HEK293 (cell line): ENCODE measurements around the gene RNF145.

Experiments used
- YY1 ChIP-seq: fragments of 450-650 bp; formaldehyde crosslinking; IDR thresholded peaks from 2 replicates; pipeline ENCODE4 v1.5.1; 2018; ENCODE audit warnings: missing biosample characterization, missing genetic modification characterization
- ZNF121 ChIP-seq: fragments of 450-650 bp; formaldehyde crosslinking; IDR thresholded peaks from 2 replicates; pipeline ENCODE4 v1.5.1; 2016; ENCODE audit warnings: missing biosample characterization, missing genetic modification characterization

DNA sequence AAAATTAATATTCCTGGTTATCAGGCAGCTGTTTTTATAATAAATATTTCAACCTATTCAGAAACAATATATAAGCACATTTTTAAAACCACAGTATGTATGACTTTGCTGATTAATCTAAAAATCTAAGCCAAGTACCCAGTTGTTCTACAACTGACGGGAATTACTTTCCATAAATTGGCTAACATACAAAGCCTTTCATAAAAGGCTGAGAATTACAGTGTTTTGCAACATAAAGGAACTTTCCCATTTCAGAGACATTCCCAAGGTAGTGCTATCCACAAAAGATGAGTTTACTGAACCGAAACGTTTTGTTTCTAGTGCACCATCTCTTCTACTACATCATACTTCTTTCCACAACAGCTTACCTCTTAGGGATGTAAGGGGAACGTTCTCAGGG is 7.2 kb downstream of the RNF145 start:
- TF ChIP-seq ZNF121 (no peak), YY1 (no peak)
